Activated CD4-positive, alpha-beta T cell treated with anti-CD3 and anti-CD28 coated beads, Interleukin-2, amount 10 ng/mL, durations not matched to agents 7 days and 5 days (primary cell): Measurements from ENCODE around the gene HOXB6. TPM values are rescaled to one million over a fixed set of nuclear protein-coding genes. Genes with fewer than 3 reads are reported as not detected.

Source experiments
- CTCF ChIA-PET: fragments of 350-600 bp; sonication (Branson Sonifier 250); formaldehyde crosslinking; loops from one replicate; lab custom pipeline; 2021; ENCODE audit warnings: antibody characterized with exemption; lab: Charles Lee
- POLR2A ChIA-PET: fragments of 350-600 bp; sonication (Branson Sonifier 250); formaldehyde crosslinking; loops from one replicate; lab custom pipeline; 2021; ENCODE audit warnings: antibody characterized with exemption; lab: Charles Lee
- DNase-seq: peaks from one replicate; pipeline ENCODE4 v3.0.0-alpha.2; 2020
- H3K27ac Mint-ChIP-seq: one replicate; pipeline ENCODE4 v1.8.0; 2021; ENCODE audit warnings: mild to moderate bottlenecking, moderate library complexity, mixed read lengths
- H3K27me3 Mint-ChIP-seq: one replicate; pipeline ENCODE4 v1.8.0; 2021; ENCODE audit warnings: mixed read lengths
- H3K36me3 Mint-ChIP-seq: one replicate; pipeline ENCODE4 v1.8.0; 2021; ENCODE audit warnings: low read depth, mixed read lengths
- H3K4me1 Mint-ChIP-seq: one replicate; pipeline ENCODE4 v1.8.0; 2021; ENCODE audit warnings: mixed read lengths
- H3K4me3 Mint-ChIP-seq: one replicate; pipeline ENCODE4 v1.8.0; 2021; ENCODE audit warnings: mild to moderate bottlenecking, moderate library complexity, mixed read lengths
- H3K9me3 Mint-ChIP-seq: one replicate; pipeline ENCODE4 v1.8.0; 2021; ENCODE audit warnings: mixed read lengths
- total RNA-seq, 2 experiments: library from RNA; stranded (reverse); gene quantifications; one replicate each; pipeline ENCODE4 v1.2.3, GENCODE V29; 2021

HOXB6 gene
- not detected for total RNA-seq

GRCh38 chr17:48604770-48605329 is at the start of gene HOXB6:
Gene HOXB6 (minus strand): TSS chr17:48604986. CDS start chr17:48598150, 6,836 bp downstream.
- ChIA-PET CTCF (interaction anchor here (0.6 to 1.1 kb wide), 3 partner anchors 12 to 734 kb away, joined by 3 to 5 read pairs (median 3); partner anchors contain the start of gene HOXB5), POLR2A (no interaction called here)
- Mint-ChIP-seq H3K27ac (no peak within 1 kb of the TSS), H3K36me3 (no peaks in the 10 kb centered on the region), H3K27me3 (peaks cover 90% of the 10 kb centered on the region), H3K9me3 (no peaks in the 10 kb centered on the region), H3K4me3 (no peak within 1 kb of the TSS), H3K4me1 (peaks cover 20% of the 10 kb centered on the region)
- DNase-seq, result no peak

DNA sequence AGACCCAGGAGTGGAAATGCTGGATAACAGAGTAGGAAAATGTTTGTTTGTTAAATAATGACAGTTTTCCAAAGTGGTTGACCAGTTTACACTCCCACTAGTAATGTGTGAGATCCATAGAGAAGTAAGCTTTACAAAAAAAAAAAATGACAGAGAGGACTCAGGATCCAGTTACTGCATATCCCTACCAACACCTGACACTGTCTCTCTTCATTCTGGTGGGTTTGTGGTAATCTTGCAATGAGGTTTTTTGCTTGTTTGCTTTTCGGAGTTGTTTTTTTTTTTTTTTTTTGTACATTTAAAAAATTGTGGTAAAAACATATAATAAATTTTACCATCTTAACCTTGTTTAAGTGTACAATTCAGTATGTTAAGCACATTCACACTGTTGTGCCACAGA is 45.0 kb upstream of the HOXB6 start:
- H3K9me3 Mint-ChIP-seq, result no peaks in the 10 kb centered on the region
- peaks cover 24% of the 10 kb centered on the region for H3K4me1 Mint-ChIP-seq
- no peak for DNase-seq
- H3K4me3 Mint-ChIP-seq, result no peak overlapping the region
- H3K27ac Mint-ChIP-seq, result no peak overlapping the region
- ChIA-PET CTCF (interaction anchor here (0.5 kb wide), 1 partner anchor 109 kb away, joined by 3 read pairs; no protein-coding TSS in a partner anchor), POLR2A (no interaction called here)
- H3K36me3 Mint-ChIP-seq, result no peaks in the 10 kb centered on the region
- H3K27me3 Mint-ChIP-seq, result peaks cover 60% of the 10 kb centered on the region

DNA sequence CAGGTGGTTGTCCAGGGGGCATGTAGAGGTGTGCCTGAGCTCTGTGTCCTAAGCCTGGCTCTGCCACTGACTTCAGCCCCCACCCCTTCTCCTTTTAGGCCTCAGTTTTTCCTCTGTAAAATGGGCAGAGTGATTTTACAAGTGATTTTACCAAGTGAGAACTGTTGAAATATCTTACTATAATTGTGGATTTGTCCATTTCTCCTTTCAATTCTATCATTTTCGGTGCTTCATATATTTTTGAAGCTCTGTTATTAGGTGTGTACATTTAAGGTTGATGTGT is 43.1 kb upstream of the HOXB6 start:
- no peak for DNase-seq
- Mint-ChIP-seq H3K4me3 (peak overlapping the region; percentile 52), H3K36me3 (no peaks in the 10 kb centered on the region), H3K27me3 (peaks cover 74% of the 10 kb centered on the region), H3K4me1 (peaks cover 24% of the 10 kb centered on the region), H3K9me3 (no peaks in the 10 kb centered on the region), H3K27ac (no peak overlapping the region)
- ChIA-PET POLR2A (interaction anchor here (0.7 kb wide), 1 partner anchor 75 kb away, joined by 3 read pairs; no protein-coding TSS in a partner anchor), CTCF (interaction anchor here (0.7 to 1.9 kb wide), 8 partner anchors 10 to 55 kb away, joined by 3 to 6 read pairs (median 4); no protein-coding TSS in a partner anchor)

DNA sequence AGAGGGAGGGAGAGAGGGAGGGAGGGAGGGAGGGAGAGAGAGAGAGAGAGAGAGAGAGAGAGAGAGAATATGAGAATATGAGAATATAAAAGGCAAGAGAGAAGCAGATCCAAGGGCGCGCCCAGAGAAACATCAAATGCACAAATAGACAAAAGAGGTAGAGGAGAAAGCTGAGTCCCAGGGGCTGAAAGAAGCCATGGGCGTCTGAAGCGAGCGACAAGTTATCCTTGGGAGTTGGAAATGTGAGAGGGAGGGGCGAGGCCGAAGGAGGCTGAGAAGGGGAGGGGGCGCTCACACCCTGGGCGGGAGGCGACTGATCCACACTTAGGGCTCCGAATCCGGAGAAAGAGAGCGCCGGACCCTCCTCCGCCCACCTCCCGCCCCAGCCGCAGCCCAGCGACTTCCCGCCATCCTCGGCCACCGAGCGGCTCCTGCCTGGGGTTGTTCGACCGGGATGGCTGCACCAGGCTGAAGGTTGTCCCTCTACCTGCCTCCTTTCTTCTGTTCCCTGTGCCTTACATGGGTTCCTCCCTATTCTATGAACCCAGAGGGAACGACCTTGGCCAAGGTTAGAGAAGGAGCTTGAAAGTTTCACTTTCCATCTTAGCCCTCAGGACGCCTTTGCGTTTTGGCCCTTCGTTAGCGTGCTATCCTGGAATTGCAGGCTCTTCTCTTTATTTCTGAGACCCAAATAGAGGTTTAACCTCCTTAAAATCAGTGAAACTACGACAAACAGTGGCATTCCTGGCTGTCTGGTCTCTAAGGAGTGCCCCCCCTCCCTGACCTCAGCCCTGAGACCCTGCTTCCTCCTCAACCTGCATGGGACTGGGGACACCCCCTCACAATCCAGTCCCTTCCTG is 42.5 kb upstream of the HOXB6 start:
- DNase-seq, result no peak
- H3K9me3 Mint-ChIP-seq, result no peaks in the 10 kb centered on the region
- H3K27ac Mint-ChIP-seq, result peak overlapping the region; percentile 13
- POLR2A ChIA-PET, result interaction anchor here (0.7 kb wide), 1 partner anchor 76 kb away, joined by 3 read pairs; no protein-coding TSS in a partner anchor
- CTCF ChIA-PET, result interaction anchor here (0.7 to 1.9 kb wide), 8 partner anchors 11 to 54 kb away, joined by 3 to 6 read pairs (median 4); no protein-coding TSS in a partner anchor
- peak overlapping the region; percentile 70 for H3K4me3 Mint-ChIP-seq
- no peaks in the 10 kb centered on the region for H3K36me3 Mint-ChIP-seq
- peaks cover 77% of the 10 kb centered on the region for H3K27me3 Mint-ChIP-seq
- H3K4me1 Mint-ChIP-seq, result peaks cover 22% of the 10 kb centered on the region

DNA sequence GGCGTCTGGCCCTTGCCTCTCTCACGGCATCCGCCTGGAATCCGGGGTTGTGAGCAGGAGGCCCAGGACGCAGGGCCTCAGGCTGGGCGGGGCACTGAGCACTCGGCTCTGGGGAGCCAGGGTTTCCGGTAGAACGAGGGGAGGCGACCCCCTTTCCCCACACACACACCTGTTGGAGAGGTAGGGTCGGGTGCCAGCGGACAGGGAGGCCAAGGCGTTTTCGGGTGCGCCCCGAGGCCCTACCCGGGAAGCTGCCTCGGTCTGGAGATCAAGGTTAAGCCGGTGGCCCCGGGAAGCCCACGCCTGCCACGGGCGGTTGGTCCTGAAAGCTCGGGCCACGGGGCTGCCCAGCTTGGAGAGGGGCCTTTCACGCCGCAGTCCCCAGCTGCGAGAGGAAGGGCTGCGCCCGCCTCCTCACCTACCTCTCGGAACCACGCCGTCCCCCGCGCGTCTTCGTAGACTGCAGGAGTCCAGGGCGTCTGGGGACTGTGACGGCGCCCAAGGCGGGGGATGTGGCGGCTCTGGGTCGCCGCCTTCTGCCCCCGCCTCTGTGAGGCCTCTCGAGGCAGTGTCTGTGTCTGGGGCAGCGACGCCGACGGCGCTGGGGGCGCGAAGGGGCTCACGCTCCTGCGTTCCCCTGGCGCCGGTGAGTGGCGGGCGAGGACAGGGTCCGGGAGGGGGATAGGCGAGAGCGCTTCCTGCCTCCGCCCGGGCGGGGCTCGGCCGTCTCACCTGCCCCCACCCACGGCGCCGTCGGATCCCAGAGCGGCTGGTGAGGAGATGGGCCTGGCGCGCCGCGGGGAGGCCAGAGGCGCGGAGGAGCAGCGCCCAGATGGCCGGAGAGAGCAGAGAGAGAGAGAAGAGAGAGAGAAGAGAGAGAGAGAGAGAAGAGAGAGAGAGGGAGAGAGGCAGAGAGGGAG is 41.7 kb upstream of the HOXB6 start:
- H3K36me3 Mint-ChIP-seq, result peaks cover 1% of the 10 kb centered on the region
- no peak for DNase-seq
- peak overlapping the region; percentile 70 for H3K4me3 Mint-ChIP-seq
- no peaks in the 10 kb centered on the region for H3K9me3 Mint-ChIP-seq
- H3K27me3 Mint-ChIP-seq, result peaks cover 81% of the 10 kb centered on the region
- peak overlapping the region; percentile 13 for H3K27ac Mint-ChIP-seq
- H3K4me1 Mint-ChIP-seq, result peaks cover 21% of the 10 kb centered on the region
- POLR2A ChIA-PET, result no interaction called here
- CTCF ChIA-PET, result interaction anchor here (1.1 to 2.7 kb wide), 2 partner anchors 10 to 25 kb away, joined by 4 to 9 read pairs; no protein-coding TSS in a partner anchor

- Mint-ChIP-seq H3K36me3 (peaks cover 1% of the 10 kb centered on the region), H3K4me3 (peak overlapping the region; percentile 36), H3K9me3 (no peaks in the 10 kb centered on the region), H3K27ac (no peak overlapping the region), H3K27me3 (peaks cover 89% of the 10 kb centered on the region), H3K4me1 (peaks cover 21% of the 10 kb centered on the region)
- POLR2A ChIA-PET, result no interaction called here
- CTCF ChIA-PET, result interaction anchor here (2.7 kb wide), 1 partner anchor 9 kb away, joined by 9 read pairs; no protein-coding TSS in a partner anchor
- no peak for DNase-seq
These were observed 40.9 kb upstream of the HOXB6 start for GRCh38 chr17:48645639-48646182.

GRCh38 chr17:48644910-48645557 is 40.2 kb upstream of the HOXB6 start:
- no peak overlapping the region for H3K27ac Mint-ChIP-seq
- no peak for DNase-seq
- peaks cover 21% of the 10 kb centered on the region for H3K4me1 Mint-ChIP-seq
- H3K4me3 Mint-ChIP-seq, result no peak overlapping the region
- H3K9me3 Mint-ChIP-seq, result no peaks in the 10 kb centered on the region
- POLR2A ChIA-PET, result no interaction called here
- CTCF ChIA-PET, result interaction anchor here (2.7 kb wide), 1 partner anchor 9 kb away, joined by 9 read pairs; no protein-coding TSS in a partner anchor
- peaks cover 1% of the 10 kb centered on the region for H3K36me3 Mint-ChIP-seq
- H3K27me3 Mint-ChIP-seq, result peaks cover 90% of the 10 kb centered on the region

DNA sequence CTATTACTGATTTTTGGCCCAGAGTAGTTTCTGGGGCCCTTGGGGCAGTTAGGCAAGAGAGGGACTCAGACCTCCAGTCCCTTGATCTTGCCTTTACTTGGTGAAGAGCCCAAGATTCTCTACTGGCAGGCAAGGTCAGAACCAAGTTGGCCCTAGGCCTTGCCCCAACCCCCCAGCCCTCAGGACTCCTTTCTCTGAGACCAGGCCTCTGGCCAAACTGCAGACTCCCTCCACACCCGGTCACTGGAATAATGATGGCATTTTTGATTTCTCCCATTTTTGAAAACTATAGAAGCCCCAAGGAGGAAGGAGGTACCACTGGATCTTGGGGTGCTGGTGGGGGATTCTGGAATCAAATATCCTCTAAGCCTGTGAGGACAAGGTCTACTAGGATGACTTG is 39.4 kb upstream of the HOXB6 start:
- Mint-ChIP-seq H3K27me3 (peaks cover 91% of the 10 kb centered on the region), H3K4me1 (peaks cover 21% of the 10 kb centered on the region), H3K27ac (no peak overlapping the region), H3K4me3 (no peak overlapping the region), H3K9me3 (no peaks in the 10 kb centered on the region), H3K36me3 (peaks cover 1% of the 10 kb centered on the region)
- CTCF ChIA-PET, result interaction anchor here (2.7 kb wide), 1 partner anchor 8 kb away, joined by 9 read pairs; no protein-coding TSS in a partner anchor
- no peak for DNase-seq
- POLR2A ChIA-PET, result interaction anchor here (0.7 kb wide), 1 partner anchor 272 kb away, joined by 3 read pairs; no protein-coding TSS in a partner anchor

DNA sequence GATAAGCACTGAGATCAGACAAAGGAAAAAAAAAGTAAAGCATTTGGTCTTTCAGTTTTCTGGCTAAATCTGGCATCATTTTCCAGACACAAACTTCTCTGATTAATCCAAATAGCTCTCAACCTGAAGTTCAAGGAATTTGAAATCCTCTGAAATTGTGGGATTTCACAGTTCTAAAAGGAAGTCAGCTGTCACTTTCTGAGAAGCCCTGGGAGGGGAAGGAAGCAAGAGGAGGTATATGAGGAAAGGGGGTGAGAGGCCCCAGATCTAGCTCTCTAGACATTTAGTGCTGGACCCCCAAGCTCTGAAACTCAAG is 38.9 kb upstream of the HOXB6 start:
- peaks cover 94% of the 10 kb centered on the region for H3K27me3 Mint-ChIP-seq
- POLR2A ChIA-PET, result no interaction called here
- peaks cover 1% of the 10 kb centered on the region for H3K36me3 Mint-ChIP-seq
- CTCF ChIA-PET, result no interaction called here
- no peak overlapping the region for H3K4me3 Mint-ChIP-seq
- H3K27ac Mint-ChIP-seq, result no peak overlapping the region
- H3K9me3 Mint-ChIP-seq, result no peaks in the 10 kb centered on the region
- peaks cover 21% of the 10 kb centered on the region for H3K4me1 Mint-ChIP-seq
- DNase-seq, result no peak

DNA sequence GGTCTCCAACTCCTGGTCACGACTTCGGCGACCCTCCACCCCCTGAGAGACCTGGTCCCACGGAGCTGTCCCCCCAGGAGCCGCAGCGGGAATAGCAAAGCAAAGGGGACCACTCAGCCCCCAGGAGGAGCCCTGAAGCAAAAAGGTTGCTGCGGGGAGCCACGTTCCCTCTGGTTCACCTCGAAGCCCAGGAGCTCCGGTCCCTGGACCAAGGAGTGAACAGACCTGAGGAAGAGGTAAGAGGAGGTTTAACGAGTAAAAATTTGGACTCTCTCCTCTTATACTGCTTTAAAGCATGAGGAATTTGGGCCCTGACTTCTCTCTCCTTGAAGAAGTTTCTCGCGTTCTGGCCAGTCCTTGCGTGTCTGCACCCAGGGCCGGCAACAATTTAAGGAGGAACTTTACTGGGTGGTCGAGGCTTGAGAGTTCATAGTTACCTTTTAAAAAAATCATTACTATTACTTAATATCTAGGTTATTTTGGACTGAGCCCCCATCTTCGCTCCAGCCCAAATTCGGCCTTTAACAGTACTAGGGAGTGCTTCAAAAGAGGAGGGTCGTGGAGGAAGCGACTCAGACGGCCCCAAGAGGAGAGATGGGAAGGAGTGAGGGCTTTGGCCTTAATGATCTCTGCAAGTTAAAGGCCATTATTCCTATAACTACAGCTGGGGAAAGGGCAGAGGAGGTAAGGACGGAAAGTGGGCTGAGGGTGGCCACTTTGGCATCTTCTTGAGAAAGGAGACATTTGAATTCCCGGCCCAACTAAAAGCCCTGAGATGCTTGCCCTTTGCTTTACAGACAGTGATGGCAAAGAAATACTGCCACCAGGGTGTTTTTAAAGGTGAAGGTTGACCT is 38.3 kb upstream of the HOXB6 start:
- ChIA-PET CTCF (no interaction called here), POLR2A (no interaction called here)
- Mint-ChIP-seq H3K27me3 (peaks cover 93% of the 10 kb centered on the region), H3K4me3 (no peak overlapping the region), H3K36me3 (peaks cover 1% of the 10 kb centered on the region), H3K9me3 (no peaks in the 10 kb centered on the region), H3K27ac (no peak overlapping the region), H3K4me1 (peaks cover 21% of the 10 kb centered on the region)
- no peak for DNase-seq
